ENCODE measurements around the gene METTL4. TPM values are rescaled to one million over a fixed set of nuclear protein-coding genes. Genes with fewer than 3 reads are reported as not detected.

The METTL4 gene
- total RNA-seq, 1 experiment from 2014 or later = 12.9 TPM

DNA sequence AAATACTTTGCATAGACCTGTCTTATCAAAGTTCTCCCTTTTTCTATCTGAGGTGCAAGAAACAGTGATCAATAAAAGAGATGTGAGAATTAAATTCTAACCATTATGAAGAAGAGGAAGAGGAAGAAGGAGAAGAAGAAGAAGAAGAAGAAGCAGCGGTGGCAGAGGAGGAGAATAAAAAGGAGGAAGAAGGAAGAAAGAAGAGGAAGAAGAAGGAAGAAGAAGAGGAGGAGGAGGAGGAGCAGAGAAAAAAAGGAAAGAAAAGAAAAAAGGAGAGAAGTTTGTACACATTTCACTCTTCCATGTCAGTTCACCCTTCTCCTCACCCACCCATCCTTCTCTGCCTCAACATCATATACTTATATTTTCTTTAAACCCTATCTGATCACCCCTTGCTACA, 68.4 kb downstream of the METTL4 start:
- no peaks in the 10 kb centered on the region for H3K9me3 ChIP-seq (replicated peaks)
- H3K4me3 ChIP-seq = no peak overlapping the region
- H3K4me1 ChIP-seq (replicated peaks) = no peaks in the 10 kb centered on the region
- no peak for DNase-seq (ENCODE audit: low read depth in 1 of 2, low spot score in 2 of 2)
- H3K27me3 ChIP-seq (replicated peaks) = no peaks in the 10 kb centered on the region
- no peak overlapping the region for H3K27ac ChIP-seq
- no peaks in the 10 kb centered on the region for H3K36me3 ChIP-seq

DNA sequence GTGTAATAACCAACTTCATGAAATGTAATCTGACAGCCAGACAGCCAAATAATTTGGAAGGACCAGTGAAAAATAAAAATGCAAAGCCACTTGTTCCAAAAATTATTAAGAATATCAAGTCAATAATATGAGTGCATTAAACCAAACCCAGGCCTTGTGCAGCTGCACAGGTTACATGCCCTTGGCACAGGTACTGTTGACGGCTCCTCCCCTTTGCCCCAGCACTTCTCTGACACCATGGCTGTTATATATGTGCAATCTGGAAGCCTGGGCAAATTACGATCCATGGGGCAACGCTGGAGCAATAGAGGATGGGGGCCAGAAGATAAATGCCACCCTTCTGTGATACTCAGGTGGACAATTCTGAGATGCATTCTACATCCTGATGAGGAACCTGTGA, 68.9 kb downstream of the METTL4 start:
- Histone ChIP-seq H3K9me3 (replicated peaks) (no peaks in the 10 kb centered on the region), H3K27me3 (replicated peaks) (no peaks in the 10 kb centered on the region), H3K27ac (no peak overlapping the region), H3K4me3 (no peak overlapping the region), H3K4me1 (replicated peaks) (no peaks in the 10 kb centered on the region), H3K36me3 (no peaks in the 10 kb centered on the region)
- no peak for DNase-seq (ENCODE audit: low read depth in 1 of 2, low spot score in 2 of 2)

DNA sequence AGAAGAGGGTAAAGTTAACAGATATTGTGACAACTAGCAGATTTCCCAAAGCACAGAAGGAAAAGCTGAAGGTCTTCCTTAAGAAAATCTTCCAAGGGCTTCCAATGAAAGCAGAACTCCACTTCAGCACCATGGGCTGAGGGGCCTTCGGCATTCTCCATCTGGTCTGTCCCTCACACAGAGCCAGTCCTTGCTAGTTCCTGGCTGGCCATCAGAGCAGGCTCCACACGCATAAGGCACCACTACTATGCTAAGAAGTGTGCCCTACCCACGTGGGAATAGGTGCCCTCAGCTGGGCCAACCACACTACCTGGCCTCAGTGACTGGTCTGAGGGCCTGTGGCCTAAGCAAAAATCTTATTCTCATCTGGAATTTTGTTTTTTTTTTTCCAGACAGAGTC, 73.5 kb downstream of the METTL4 start:
- Histone ChIP-seq H3K4me1 (replicated peaks) (peaks cover 28% of the 10 kb centered on the region), H3K9me3 (replicated peaks) (no peaks in the 10 kb centered on the region), H3K27me3 (replicated peaks) (no peaks in the 10 kb centered on the region), H3K4me3 (no peak overlapping the region), H3K36me3 (no peaks in the 10 kb centered on the region), H3K27ac (no peak overlapping the region)
- DNase-seq (ENCODE audit: low read depth in 1 of 2, low spot score in 2 of 2) = no peak

- Histone ChIP-seq H3K4me1 (replicated peaks) (peaks cover 29% of the 10 kb centered on the region), H3K9me3 (replicated peaks) (no peaks in the 10 kb centered on the region), H3K36me3 (no peaks in the 10 kb centered on the region), H3K27ac (no peak overlapping the region), H3K27me3 (replicated peaks) (no peaks in the 10 kb centered on the region), H3K4me3 (no peak overlapping the region)
- no peak for DNase-seq (ENCODE audit: low read depth in 1 of 2, low spot score in 2 of 2)
Measured at GRCh38 chr18:2495381-2495780, 75.9 kb downstream of the METTL4 start.

GRCh38 chr18:2494921-2495320, 76.4 kb downstream of the METTL4 start:
- Histone ChIP-seq H3K4me3 (no peak overlapping the region), H3K27me3 (replicated peaks) (no peaks in the 10 kb centered on the region), H3K9me3 (replicated peaks) (no peaks in the 10 kb centered on the region), H3K4me1 (replicated peaks) (peaks cover 29% of the 10 kb centered on the region), H3K27ac (peak overlapping the region; percentile 33; the same call in 1 of the 2 replicates), H3K36me3 (no peaks in the 10 kb centered on the region)
- DNase-seq (ENCODE audit: low read depth in 1 of 2, low spot score in 2 of 2) = peak; percentile 67 to 75

Other genes starting within 250 kb of the METTL4 start
- 69.6 and 75.8 TPM in 2 replicates for gene NDC80, start 52 bp upstream of the METTL4 start, total RNA-seq (2014; rRNA removed; shearing (Covaris generic))
- 60.2 and 84.4 TPM in 2 replicates for gene SMCHD1, start 84.2 kb upstream of the METTL4 start, total RNA-seq (2014; rRNA removed; shearing (Covaris generic))

All from SJSA1 (cell line).